Epithelial cell of prostate (primary cell): ENCODE data around the gene WWOX.

Experiments
- DNase-seq: peaks from one replicate; pipeline ENCODE4 v3.0.0-alpha.2; 2011; ENCODE audit warnings: low read depth, low spot score
- H3K27ac ChIP-seq: fragments of 450-650 bp; 2 replicates; pipeline ENCODE4 v1.5.1; 2017; ENCODE audit warnings: mild to moderate bottlenecking

Gene WWOX

DNA sequence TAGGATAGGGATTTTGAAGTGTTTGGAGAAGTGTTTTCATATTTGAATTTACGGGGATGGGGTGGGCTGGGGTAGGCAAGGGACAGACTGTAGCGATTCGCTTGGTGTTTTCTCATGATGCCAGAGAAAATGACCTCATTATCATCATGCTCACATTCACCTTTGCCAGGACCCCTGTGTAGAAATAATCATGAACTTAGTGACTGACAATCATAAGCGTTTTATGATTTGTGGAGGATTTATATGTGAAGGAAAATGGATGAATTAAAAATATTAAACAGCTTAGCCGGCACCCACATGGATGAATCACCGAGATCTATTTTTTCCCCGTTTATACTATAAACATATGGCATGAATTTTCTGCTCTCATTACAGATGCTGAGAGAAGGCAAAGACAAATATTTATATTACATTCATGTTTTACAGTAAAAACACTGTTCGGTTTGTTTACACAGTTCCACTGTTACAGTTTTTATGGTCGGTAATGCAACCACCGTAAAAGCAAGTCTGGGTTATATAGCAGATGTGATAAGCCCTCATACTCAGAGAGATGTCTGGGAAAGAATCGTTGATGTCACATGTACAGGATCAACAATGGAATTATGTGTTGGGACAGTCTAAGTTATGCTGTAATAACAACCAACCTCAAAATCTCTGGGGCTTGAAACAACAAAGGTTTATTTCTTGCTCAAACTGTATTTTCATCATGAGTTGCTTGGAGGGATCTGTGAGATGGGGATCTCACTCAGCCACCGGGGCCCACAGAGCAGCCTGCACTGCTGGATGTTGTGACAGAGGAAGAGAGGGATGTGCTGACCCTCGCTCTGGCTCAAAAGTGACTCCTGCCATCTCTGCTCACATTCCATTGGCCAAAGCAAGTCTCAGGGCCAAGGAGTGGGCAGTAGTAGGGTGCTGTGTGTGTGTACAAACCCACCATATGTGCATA is 85.1 kb downstream of the WWOX start:
- no peak for DNase-seq
- H3K27ac ChIP-seq: no peak overlapping the region

- H3K27ac ChIP-seq: no peak overlapping the region
- DNase-seq: no peak
These were observed 89.7 kb downstream of the WWOX start for GRCh38 chr16:78189121-78189520.

DNA sequence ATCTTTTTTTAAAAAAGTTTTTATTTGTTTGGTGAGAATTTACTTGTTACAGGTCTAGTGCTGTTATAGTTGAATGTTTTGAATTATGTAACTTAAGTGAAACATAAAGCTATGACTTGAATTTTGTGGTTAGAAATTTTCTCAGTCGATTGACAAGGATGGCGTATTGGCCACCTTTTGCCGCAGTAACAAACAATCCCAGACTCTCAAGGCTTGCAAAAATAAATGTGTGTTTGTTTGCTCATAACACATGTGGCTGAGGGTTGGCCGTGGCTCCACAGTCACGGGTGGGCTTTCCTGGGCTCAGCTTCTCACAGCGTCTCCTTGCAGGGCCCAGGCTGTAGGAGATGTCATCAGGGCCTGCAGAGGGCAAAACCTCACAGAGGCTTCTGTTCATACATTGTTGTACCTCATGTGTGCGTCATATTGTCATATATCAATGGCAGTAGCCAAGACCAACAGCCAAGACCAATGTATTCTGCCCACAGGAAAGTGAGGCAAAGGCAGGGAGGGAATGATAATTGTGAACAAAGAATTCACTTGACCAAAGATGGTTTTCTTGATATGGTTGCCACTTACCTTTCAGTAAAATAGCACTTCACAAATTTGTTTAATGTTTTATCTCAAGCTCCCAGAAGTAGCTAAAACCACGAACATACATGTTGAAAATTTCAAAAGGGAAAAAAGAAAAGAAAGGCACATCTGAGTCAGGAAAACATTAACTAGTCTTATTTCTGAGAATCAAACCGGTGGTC is 93.5 kb downstream of the WWOX start:
- DNase-seq: no peak
- H3K27ac ChIP-seq: no peak overlapping the region

- H3K27ac ChIP-seq: no peak overlapping the region
- no peak for DNase-seq
These were observed 95.5 kb downstream of the WWOX start for GRCh38 chr16:78194948-78195347.

GRCh38 chr16:78195797-78196196 is 96.3 kb downstream of the WWOX start:
- no peak for DNase-seq
- H3K27ac ChIP-seq: no peak overlapping the region

DNA sequence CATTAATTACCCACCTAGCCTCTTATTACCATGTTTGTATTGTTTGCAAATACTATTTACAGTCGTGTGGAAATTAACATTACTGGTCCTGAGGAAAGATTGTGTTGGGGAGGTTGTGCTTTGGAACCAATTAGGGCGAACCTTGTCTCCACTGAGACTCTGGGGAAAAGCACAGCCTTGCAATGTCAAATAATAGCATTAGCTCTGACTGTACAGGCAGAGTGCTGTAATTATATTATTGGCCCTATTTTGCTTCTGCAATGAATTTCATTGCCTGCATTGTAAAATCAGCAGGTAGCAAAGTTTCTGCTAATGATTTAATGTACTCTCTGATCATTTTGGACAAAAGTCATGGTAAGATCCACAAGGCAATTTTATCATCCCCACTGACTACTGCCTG is 97.0 kb downstream of the WWOX start:
- DNase-seq: no peak
- H3K27ac ChIP-seq: no peak overlapping the region

DNA sequence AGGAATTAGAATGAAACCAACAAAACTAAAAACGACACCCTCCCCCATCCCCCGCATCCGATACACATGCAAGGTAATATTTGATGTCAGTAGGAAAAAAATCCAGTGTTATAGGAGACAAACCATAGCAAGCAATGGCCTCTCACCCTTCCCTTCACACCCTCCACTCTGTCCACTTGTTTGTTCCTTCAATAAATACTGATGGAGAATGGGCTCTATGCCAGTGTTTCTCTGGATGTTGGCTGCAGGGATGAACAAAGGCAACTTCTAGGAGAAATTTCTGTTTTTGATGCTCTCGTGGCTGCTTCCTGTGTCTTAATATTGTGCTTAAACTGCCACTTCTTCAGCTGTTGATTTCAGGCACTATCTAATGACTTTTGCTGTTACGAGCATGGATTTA is 98.8 kb downstream of the WWOX start:
- no peak for DNase-seq
- H3K27ac ChIP-seq: no peak overlapping the region

- no peak overlapping the region for H3K27ac ChIP-seq
- DNase-seq: no peak
These were observed 100.0 kb downstream of the WWOX start for GRCh38 chr16:78199325-78200022.

GRCh38 chr16:78200023-78200389 is 100.6 kb downstream of the WWOX start:
- DNase-seq: no peak
- no peak overlapping the region for H3K27ac ChIP-seq

DNA sequence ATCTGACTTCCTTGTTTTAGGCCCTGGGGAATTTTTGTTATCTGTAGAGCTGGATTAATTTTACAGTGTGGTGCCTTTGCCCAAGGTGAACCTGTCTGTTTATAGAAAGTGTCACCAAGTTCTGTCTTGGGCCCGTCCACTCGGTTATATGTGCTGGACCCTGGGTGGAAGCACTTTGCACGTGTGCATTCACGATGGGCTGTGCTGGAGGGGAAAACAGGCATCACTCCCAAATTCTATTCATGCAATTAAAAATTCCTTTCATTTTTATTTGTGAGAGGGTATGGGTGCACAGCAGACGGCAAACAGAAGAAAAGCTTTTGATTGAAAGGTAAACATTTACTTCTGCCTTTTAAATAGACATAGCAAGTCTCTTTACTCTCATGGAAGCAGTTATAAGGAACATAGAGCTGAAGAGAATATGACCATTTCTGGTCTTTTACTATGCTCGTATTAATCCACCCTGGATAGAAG is 101.2 kb downstream of the WWOX start:
- no peak overlapping the region for H3K27ac ChIP-seq
- DNase-seq: no peak

- no peak overlapping the region for H3K27ac ChIP-seq
- DNase-seq: no peak
These were observed 106.1 kb downstream of the WWOX start for GRCh38 chr16:78205506-78205905.

- DNase-seq: no peak
- H3K27ac ChIP-seq: no peak overlapping the region
These were observed 107.3 kb downstream of the WWOX start for GRCh38 chr16:78206623-78207223.

DNA sequence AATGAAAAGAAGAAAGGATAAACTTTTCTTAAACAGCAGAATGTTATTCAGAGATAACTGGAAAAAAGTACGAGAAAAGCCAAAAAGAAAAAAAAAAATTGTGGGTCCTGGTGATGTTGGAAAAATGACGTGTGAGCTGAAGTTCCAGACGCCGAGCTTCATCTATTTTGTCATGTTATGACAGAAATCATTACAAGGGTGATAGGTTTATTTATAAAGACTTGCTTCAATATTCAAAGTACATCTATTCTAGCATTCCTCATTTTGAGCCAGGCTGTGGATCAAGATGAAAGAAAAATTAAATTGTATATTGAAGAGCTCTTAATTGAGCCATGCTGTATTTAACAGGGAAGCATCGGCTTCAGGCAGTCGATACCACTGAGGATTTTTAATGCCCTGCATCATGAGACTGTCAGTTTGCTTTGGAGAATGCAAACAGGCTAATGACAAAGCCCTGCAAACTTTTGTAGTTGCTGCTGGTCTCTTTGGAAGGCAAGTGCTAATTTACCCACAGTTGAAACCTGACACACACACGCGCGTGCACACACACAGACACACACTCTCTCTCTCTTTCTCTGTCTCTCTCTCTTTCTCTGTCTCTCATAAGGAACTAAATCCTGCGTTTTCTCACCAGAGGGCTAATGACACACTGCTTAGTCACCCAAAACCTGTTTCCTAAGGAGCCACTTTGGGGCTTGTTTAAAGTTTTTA is 110.7 kb downstream of the WWOX start:
- DNase-seq: peak; percentile 74
- H3K27ac ChIP-seq: peak overlapping the region; percentile 83

- H3K27ac ChIP-seq: peak overlapping the region; percentile 83
- no peak for DNase-seq
These were observed 111.7 kb downstream of the WWOX start for GRCh38 chr16:78211020-78211599.

DNA sequence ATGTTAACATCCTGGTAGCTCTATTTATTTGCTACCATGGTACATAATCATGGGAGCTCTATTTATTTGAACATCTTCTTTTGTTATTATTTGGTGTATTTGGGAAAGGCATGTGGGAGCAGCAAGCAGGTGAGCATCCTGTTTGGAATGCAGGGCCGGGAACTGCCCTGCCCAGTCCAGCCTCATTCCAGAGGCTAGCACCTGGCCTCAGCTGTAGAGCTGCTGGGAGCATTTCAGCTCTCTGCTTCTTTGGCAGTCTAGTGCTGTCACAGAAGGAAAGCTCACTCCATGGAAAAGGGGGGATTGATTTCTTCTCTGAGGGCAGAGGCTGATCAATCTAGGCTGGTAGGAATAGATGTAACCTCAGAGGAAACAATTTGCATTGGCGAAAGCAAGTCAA is 112.5 kb downstream of the WWOX start:
- H3K27ac ChIP-seq: peak overlapping the region; percentile 83
- peak; percentile 70 for DNase-seq

DNA sequence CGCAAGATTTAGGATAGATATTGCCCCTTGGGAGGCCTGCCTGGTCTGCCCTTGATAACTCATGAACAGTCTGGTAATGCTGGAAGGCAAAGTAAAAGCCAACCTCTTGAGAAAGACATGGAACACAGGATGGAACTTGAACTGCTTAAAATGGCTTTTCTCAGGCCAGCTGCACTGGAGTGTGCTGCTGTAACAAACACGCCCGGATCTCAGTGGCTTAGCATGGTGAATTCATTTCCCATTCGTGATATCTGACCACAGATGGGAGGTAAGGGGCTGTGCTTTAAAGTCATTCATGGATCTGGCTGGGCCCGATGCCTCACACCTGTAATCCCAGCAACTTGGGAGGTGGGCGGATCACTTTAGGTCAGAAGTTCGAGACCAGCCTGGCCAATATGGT is 113.2 kb downstream of the WWOX start:
- no peak for DNase-seq
- H3K27ac ChIP-seq: peak overlapping the region; percentile 83

GRCh38 chr16:78213751-78214150 is 114.3 kb downstream of the WWOX start:
- no peak overlapping the region for H3K27ac ChIP-seq
- DNase-seq: no peak

DNA sequence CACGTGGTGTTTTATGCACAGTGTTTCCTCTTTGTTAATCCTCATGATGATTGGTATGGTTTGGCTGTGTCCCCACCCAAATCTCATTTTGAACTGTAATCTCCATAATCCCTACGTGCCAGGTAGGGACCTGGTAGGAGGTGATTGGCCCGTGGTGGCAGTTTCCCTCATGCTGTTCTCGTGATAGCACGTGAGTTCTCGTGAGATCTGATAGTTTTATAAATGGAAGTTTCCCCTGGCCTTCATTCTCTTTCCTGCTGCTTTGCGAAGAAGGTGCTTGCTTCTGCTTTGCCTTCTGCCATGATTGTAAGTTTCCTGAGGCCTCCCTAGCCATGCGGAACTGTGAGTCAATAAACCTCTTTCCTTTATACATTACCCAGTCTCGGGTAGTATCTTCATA is 115.8 kb downstream of the WWOX start:
- H3K27ac ChIP-seq: no peak overlapping the region
- no peak for DNase-seq

DNA sequence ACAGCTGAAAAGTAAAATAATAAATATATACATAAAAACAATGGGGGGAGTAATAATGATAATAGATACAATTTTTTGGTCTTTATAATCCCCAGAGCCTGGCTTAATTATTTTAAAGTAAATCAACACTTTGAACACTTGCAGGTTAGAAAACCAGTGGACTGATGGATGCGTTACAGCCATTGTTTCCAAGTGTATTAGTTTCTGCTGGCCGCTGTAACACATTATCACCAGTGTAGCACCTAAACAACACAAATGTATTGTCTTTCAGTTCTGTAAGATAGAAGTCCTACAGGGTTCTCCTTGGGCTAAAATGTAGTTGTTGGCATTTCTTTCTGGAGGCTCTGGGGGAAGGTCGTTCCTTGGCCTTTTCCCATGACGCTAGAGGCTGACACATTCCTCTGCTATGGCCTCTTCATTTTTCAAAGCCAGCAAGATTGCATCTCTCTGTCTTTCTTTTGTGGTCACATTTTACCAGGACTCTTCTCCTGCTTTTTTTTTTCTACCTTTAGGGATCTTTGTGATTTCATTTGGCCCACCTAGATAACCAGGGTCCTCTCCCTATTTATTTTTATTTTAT is 116.8 kb downstream of the WWOX start:
- no peak overlapping the region for H3K27ac ChIP-seq
- DNase-seq: no peak
